Stimulated activated CD4-positive, alpha-beta T cell treated with anti-CD3 and anti-CD28 coated beads, Interleukin-1b, Interleukin-23, amount 100 ng/mL, for 1 hour (primary cell): Measurements from ENCODE around the gene LYSMD2.

Experiments used
- DNase-seq, 2 donors: peaks; one replicate each; pipeline ENCODE4 v3.0.0-alpha.2; 2020; ENCODE audit warnings: low read depth in 2 of 2

Gene LYSMD2

DNA sequence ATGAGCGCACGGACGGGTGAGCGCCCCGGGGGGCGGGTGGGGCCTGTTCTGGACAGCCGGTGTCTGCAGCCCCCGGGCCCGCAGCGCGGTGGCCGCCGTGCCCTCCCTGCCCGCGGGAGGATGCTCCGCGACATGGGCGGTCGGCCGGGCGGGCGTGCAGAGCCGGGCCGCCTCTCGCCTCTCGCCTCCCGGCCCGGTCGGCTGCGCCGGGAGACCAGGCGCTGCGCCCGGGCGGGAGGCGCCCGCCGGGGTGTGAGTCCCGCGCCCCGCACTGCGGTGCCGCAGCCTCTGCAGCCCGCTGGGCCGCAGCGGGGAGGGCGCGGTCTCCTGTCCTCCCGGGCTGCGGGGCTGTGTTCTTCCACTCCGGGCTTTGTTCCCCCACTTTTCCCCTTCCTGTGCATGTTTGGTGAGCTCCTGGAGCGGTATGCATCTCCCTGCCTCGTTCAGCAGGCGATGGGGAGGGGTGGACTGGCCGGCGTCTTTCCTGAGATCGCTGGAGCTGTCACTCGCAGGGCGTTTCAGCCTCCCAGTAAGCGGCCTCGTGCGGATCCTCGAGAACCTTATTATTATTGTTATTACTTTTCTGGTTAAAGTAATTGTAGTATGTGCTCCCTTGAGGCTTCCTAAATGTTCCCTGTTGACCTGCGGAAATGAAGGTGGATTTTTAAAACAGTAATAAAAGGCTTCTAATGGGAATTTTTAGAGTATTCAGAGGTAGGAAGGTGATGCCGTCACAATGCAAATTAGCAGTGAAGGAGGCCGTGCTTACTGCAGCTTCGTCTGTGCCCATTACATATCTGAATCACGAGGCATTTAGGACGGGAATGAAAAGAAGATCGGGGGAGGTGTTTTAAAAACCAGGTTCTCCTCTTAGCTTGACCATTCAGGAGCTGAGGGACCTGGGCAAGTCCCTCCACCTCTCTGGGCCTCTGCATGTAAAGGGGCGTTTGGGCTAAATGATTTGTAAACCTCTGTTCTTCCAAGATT is 14.5 kb upstream of the LYSMD2 start:
- no peak for DNase-seq

DNA sequence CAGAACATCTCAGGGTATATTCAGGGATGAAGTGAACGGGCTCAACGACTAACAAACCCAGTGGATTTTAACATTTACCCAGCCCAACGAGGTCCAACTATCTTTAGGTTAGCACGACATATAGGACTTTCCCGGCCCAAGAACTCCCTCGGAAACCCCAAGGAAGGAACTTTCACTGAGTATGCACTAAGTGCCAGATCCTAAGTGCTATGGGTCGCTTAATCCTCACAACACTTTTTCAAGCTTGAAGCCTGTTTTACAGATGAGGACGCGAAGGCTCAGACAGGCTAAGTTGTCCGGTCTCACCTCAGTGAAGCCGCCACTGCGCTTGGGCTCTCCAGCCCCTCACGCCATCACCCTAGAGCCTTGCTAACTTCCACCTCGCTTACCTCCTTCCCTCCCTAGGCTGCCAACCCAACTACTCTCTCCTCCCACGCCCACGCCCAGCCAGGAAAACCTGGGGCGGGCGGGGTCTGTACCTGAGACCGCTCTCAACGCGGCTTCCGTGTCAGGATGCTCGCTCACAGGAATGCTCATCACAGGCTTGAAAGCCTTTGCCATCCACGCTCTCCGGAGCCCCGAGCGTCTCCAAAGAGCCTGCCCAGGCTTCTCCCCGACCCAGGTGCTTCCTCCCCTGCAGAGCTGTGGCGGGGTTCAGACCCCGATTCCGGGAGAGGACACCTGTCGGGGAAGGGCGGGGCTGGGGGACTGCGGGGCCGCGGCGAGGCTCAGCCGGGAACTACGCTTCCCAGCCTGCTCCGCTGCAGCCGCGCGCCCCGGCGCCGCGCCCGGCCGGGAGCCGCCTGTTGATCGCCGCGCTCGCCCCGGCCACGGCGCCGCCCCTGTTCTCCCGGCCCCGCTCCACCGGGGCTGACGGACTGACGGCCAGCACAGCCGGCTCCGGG is 13.6 kb upstream of the LYSMD2 start, which contains the start of gene TMOD2:
Gene TMOD2, plus strand, starts transcription at position 806 of the 905 bp plus-strand sequence. CDS start 14,845 bp downstream, outside the sequence.
- no peak for DNase-seq

DNA sequence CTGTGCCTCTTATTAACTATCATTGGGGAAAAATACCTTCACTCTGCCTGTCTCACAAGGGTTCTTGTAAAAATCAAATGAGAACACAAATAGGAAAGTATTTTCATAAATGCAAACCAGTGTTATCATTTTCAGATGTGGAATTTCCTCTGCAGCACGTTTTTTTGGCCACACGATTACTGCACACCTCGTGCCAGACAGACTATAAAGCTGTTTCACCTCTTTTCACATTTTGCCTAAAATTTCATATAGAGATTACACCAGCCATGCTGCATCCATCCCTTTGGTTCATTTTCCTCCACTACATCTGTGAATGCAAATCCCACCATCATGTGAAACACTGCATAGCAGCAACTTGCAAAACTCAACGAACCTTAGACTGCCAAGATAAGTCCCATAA is 12.7 kb upstream of the LYSMD2 start:
- DNase-seq = no peak

DNA sequence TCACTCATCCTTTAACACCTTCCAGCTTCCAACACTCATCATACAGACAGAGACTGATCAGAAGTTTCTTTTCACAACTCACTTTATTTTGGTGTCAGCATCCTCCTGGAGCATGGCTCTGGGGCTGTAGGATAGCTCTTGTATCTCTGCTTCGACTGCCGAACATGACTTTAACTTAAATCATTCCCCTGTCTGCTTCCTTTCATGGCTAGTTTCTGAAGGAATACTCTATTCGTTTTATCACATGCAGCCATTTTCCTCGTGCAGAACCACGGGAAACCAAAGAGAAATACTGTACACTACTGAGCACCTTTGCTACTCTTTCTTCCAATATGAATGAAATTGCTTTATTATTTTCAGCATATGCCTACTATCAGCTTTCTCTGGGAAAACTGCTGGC is 11.9 kb upstream of the LYSMD2 start:
- DNase-seq = no peak

DNA sequence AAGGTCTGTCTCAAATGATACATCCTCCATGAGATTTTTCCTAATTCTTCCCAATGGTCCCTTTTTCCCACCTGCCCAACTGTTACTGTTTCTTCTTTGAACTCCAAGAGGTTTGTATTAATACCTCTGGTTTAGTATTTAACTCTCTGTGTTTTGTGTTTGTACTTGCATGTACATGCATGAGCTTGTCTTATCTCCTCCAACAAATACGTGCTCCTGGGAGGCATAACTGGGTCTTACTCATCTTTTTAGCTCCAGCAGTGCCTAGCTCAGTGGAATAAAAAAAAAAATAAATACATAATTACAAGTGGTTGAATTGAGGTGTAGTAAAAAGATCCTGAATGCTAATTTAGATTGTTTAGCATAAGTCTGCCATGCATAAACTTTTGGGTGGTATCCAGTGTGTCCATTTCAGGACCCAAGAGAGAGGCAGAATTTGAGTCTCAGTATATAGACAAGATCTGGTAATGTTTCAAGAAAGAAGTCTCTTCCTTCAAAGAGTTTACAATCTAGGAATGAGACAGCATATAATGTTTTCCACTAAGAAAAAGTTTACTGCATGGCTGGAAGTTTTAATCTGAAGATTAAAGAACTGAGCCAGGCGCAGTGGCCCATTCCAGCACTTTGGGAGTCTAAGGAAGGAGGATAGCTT is 1.7 kb upstream of the LYSMD2 start:
- DNase-seq = no peak

DNA sequence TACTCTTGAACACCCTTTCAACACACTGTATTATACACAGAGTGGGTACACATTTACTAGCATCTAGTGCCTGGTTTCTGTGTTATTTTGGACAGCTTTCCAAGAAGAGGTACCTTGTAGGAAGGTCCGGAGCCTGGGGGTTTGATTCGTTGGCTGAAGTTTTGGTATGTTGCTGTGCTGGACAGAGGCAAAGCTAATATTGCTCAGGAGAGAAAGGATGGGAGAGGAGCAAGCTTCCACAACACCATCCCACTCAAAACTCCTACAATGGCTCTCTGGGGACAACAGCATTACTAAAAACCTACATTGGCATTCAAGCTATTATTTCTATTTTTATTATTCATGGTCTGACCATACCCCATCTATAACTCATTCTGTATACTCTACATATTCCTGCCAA is 1.1 kb upstream of the LYSMD2 start:
- no peak for DNase-seq

DNA sequence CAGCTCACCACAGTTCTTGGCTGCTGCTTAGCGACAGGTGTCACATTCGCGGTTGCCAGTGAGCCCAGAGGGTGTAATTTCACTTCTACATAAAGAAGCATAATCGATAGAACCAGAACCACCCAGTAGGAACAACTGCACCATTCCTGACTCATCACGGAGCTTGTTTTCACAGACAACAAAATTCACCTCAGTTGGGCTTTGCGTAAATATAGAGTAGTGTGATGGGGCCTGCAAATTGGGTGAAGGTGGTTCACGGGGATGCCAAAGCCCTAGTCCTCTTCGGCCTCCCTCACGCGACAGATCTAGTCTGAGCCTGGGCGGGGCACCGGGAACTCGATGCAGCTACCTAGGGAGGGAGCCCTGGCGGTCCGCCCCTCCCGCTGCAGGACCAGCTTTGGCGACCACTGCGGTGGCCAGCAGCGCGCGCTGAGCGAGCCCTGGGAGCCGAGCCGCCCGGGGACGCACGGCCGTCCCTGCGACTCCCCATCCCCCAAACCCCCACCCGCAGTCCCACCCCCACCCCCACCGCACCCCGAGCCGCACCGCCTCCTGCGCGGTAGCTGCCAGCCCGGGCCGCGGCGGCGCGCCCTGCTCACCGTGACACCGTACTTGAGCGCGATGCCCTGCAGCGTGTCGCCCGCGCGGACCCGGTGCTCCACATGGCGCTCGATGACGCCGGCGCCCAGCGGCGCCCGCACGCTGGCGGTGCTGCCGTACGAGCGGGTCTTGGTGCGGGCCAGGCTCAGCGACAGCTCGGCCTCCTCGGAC is 519 bp downstream of the LYSMD2 start:
- DNase-seq = no peak

DNA sequence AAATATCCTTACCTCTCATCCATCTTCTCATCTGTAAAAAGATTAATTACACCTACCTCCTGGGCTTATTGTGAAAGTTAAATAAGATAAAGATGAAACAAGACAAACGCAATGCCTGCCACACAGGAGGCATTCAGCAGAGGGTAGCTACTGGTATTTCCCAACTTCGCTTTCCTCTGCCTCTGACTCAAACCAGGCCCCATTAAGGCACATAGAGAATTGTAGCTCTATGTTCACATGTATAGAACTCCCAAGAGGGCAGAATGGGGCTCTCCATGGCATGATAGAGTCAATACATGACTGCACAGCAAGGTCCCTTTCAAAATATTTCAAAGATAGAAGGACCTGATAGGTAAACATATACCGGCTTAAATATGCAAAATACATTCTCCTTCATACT is 1.4 kb downstream of the LYSMD2 start:
- DNase-seq = no peak

DNA sequence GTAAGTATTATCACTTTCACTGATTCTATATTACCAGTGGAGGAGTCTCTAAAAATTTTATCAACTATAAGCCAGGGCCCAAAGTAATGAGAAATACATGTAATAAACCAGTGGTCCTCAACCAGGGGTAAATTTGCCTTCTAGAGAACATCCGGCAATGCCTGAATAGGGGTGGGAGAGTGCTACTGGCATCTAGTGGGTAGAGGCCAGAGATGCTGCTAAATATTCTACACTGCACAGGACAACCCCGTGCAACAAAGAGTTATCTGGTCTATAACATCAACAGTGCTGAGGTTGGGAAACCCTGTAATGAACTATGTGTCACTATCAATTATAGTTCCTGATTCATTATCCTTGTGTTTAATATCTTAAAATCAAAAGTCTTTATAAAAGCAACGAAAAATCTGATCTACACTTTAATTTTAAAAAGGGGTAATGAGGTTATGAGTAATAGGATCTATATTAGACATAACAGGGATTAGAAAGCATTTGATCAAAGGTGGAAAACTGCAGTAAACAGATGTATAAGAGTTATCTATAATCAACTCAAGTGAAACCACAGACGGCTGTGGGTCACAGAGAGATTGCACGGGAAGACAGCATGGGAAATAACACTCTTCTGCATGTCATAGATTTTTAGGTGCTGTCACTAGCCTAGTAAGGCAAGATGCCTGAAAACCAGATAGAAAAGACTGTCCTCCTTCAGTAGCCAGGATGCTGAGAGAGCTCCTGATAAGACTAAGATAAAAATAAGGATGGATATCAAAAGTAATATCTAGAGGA is 2.0 kb downstream of the LYSMD2 start:
- DNase-seq = no peak

DNA sequence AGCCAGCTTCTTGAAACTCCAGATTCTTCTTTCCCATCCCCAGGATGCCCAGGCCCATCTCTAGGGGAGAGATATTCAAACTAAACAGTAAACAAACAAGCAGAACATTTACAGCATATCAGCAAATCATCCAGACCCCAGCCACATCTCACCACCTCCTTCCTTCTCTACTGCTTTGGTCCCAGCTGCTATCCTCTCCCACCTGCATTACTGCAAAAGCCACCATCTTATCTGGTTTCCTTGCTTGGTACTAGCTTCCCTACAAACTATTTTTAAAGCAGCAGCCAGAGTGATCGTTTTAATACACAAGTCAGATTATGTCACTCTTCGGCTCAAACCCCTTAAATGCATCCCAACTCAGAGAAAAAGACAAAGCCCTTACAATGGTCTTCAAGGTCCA is 4.8 kb downstream of the LYSMD2 start:
- DNase-seq = no peak

DNA sequence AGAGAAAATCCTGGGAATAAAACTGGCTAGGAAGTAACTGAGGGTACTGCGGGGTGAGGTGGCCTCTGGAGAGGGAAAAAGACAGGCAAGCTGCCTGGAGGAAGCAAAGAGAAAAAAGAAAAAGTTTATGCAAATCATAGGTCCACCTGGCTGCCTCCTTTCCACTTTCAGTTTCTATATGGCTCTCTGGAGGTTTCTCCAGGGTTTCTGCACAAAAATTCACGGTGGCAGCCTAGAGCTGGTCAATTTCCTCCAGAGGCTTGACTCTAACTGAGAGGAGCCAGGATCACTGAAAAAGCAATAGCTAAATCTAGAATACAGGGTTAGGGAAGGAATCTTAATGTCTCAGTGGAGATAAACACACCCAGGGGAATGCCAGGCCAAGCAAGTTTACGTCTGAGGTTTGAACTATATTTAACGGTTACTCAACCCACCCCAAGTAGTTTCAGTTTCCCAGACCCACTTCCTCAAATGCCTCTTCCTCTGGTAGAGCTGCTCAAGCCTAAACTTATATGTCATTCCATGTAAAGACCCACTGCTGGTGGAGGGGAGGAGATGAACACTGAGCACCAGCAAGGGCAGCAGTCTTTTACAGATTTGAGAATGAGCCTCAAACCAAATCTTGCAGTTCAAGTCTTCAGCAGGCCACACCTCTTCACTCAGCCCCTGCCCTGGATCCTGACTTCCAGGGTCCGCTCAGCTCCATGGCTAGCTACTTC is 5.7 kb downstream of the LYSMD2 start:
- no peak for DNase-seq

DNA sequence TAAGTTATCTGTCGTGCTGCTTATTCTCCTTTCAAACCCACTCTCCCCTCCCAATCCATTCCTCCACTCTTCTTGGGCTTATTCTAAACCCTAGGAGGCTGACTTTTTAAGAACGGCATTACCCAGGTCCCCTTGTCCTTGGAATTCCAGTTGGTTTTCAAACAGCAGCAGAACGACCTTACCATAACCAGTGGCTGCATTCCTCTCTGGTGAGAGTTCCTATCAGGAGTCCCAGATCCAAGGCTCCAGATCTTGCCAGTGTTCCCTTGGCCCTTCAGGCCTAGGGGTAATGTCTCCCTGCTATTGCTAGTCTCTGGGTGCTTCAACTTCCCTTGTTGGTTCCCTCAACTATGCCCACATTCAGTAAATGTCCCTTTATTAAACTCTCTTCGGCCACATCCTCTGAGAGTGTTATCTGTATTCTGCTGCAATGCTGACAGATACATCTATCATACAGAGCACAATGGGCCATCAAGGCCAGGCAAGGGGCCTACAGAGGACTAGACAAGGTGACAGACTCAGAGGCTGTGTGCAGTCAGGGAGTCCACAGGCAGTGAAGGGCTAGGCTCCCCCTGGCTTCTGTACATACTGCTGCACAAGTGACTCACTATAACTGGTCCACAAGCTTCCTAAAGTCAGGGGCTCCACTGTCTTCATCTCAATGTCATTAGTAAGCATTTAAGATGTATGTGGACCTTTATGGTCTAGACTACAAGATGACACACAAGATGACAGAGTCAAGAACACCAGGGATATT is 10.1 kb downstream of the LYSMD2 start:
- DNase-seq = no peak

DNA sequence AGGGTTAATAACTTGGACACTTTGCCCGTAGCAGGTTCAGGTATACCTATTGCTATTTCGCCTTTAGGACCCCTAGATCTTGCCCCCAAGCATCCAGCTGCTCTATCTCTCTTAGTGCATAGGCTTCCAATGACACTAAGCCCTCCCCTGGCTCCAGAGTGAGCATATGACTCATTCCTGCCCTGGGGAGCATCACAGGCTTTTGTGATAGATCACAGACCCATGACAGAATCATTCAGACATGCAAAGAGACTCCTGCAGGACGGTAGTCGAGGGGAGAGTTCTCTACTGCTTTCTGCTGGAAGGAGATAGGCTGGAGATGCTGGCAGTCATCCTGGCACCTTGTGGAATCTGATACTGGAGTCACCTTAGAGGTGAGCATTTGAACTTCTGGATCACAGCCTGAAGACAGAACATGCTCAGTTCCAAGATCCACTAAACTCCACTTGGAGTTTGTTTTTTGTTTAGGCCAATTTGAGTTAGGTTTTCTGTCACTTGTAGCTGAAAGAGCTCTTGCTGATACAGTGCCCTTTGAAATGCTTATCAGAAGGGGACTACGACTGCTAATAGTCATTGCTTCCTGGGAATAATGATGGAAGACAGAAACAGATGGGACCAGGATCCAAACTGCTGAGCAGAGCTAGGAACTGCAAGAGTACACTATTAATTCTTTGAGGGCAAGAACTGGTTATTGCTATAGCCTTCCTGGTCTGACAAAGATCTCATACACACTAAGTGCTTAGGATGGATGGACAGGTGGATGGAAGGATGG is 11.0 kb downstream of the LYSMD2 start:
- DNase-seq = no peak

DNA sequence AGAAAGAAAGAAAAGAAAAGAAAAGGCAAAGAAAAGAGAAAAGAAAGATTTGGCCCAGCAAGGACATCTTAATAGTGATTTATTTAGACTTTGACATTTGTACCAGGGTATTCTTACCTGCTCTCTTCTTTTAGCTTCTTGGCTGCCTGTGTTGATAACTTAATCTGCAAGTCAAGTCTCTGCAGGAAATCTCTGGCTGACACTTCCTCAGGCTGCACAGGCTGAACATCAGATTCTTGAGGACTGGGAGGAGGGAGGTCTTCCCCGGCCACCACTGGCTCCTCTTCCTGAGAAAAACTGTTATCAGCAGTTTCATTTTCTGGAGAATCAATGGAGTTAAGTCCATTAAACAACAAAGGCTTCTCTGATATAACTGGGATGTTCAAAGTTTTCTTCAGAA is 12.8 kb downstream of the LYSMD2 start:
- DNase-seq = no peak

DNA sequence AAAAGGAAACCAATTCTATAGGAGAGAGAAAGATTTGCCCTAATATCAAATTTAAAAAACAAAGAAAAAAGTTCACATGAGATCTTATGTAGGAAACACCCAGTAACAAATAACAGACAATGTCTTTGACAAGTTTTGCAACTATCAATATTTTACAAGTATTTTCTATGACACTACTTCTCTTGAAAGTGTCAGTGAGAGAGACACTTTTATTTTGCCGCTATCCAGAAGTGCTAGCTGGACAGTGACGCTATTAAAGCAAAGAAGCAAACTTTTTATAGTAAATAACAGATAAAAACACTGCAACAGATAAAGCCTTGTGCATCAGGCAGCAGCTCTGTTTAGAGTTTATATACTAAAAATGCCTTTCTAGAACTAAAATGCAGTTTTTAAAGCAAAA is 13.3 kb downstream of the LYSMD2 start:
- DNase-seq = no peak

DNA sequence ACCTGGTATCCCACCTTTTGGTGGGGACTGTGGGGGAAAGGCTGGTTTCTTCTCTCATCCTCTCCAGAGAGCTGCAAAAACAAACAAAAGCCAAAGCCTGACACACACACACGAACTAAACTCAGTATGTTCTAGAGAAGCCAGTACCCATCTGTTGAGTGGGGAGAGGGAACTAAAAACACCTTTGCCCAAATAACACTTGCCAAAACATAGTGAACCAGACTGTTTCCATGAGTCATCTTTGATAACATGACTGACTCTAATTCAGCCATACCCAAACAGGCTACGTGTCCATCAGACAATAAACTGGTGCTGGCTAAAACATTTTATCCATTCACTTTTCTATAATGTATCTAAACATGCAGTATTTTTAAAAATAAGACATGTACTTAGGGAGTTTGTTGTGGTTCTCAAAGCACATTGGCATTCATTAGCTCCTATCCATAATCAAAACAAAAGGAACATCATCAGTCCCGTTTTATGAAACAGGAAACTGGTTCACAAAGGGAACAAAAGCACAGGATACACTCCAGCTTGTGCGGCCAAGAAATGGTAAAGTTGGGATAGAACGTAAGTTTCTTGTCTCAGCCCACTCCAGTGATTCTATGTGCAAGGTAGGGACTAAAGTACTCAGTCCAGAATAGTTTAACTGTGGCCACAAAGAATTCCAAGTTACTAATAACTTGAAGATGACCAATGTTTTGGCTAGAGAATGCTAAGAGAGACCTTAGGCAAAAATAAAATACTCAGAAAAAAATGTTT is 16.1 kb downstream of the LYSMD2 start:
- no peak for DNase-seq

DNA sequence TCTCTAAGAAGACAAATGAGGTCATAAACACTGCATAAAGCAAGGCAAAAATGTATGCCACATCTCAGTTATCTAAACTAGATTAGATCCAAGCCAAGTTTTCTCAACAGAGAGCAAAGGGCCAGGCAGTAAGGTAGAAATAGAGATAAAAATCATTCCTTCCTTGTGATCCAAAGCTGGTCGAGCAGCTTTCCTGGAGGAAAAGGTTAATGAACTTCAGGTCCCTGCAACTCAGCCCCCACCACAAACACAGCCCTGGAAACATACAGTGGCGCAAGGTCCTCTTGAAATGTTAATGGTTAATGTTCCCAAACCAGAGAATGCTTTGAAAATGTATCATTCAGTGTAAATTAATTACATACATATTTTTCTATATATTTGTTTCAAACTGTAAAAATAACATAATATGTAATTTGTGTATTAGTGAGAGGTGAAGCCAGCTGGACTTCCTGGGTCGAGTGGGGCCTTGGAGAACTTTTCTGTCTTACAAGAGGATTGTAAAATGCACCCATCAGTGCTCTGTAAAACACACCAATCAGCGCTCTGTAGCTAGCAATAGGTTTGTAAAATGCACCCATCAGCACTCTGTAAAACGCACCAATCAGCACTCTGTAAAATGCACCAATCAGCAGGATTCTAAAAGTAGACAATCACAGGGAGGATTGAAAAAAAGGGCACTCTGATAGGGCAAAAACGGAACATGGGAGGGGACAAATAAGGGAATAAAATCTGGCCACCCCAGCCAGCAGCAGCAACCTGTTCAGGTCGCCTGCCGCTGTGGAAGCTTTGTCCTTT is 17.1 kb downstream of the LYSMD2 start:
- DNase-seq = no peak
